Panc1 (cell line): ENCODE measurements around the gene GALNT9.

Experiments used
- CTCF ChIP-seq: fragments of 450-650 bp; IDR thresholded peaks from 2 replicates; pipeline ENCODE4 v1.5.1; 2017; ENCODE audit warnings: mild to moderate bottlenecking
- POLR2AphosphoS5 ChIP-seq: IDR thresholded peaks from 2 replicates; pipeline ENCODE4 v1.6.1; 2012; ENCODE audit warnings: mild to moderate bottlenecking, low read depth, low read length, moderate library complexity

DNA sequence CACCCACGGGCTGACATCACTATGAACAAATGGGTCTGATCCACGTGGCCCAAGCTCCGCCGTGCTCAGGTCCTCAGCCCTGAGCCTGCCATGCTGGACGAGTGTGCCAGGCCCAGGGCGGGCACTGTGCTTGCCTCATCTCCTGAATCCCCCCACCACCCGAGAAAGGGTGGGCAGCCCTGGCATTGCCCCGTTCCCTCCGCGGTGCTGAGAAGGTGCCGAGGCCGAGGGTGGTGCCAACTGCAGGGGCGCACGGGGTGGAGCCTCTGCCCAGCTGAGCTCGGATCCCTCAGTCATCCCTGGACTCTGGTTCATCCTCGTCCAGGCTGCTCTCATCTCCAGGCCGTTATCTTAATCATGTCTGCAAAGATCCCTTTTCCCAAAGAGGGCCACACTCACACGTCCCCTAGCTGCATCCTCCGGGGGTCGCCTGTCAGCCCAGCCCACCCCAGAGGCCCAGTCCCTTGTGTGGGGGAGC, 124.6 kb downstream of the GALNT9 start:
- TF ChIP-seq CTCF (no peak), POLR2AphosphoS5 (no peak)
